Panc1 (cell line): ENCODE data around the gene BAD. TPM values are rescaled to one million over a fixed set of nuclear protein-coding genes. Genes with fewer than 3 reads are reported as not detected.

ENCODE experiments used
- ATAC-seq: fragments of 200-7000 bp; cut with Tn5 transposase; 2 replicates; pipeline ENCODE4 v1.9.1; 2020; ENCODE audit warnings: mild to moderate bottlenecking, moderate library complexity
- BruUV-seq: library from RNA; stranded (reverse); fragments of 400-500 nt; replicated peaks from 2 replicates; lab custom pipeline; 2021; lab: Mats Ljungman, UMichigan
- CTCF ChIA-PET: fragments of 300-600 bp; sonication (Branson Sonifier 250); formaldehyde crosslinking; loops from one replicate; lab custom pipeline; 2022; ENCODE audit warnings: antibody characterized with exemption; lab: Charles Lee
- POLR2A ChIA-PET: fragments of 300-600 bp; sonication (Branson Sonifier 250); formaldehyde crosslinking; loops from one replicate; lab custom pipeline; 2022; ENCODE audit warnings: antibody characterized with exemption; lab: Charles Lee
- DNase-seq: peaks from one replicate; pipeline ENCODE4 v3.0.0-alpha.2; 2010; ENCODE audit warnings: low read depth, low spot score
- H3K27ac ChIP-seq: 2 replicates; pipeline ENCODE4 v1.5.1; 2011; ENCODE audit warnings: mild to moderate bottlenecking, low read length, inconsistent platforms
- H3K27me3 ChIP-seq: fragments of 200-500 bp; sonication (Bioruptor generic); 2 replicates; pipeline ENCODE4 v1.6.0; 2014; ENCODE audit warnings: low read length, inconsistent platforms; ENCODE audit not compliant: control insufficient read depth, insufficient read depth
- H3K36me3 ChIP-seq: fragments of 200-500 bp; sonication (Bioruptor generic); 2 replicates; pipeline ENCODE4 v1.5.1; 2014; ENCODE audit warnings: inconsistent platforms, mild to moderate bottlenecking, low read length, moderate library complexity; ENCODE audit not compliant: control insufficient read depth, insufficient read depth
- H3K4me1 ChIP-seq: 2 replicates; pipeline ENCODE4 v1.5.1; 2011; ENCODE audit warnings: inconsistent platforms, mild to moderate bottlenecking, low read length, moderate library complexity; ENCODE audit not compliant: control insufficient read depth, insufficient read depth
- H3K4me3 ChIP-seq, 2 experiments: 2 replicates each; pipeline ENCODE4 v1.5.1; 2011 to 2012; ENCODE audit warnings: low read depth in 2 of 2, low read length in 2 of 2, mild to moderate bottlenecking in 2 of 2, inconsistent platforms in 1 of 2, moderate library complexity in 1 of 2
- H3K9me3 ChIP-seq: fragments of 200-500 bp; sonication (Bioruptor generic); 2 replicates; pipeline ENCODE4 v1.5.1; 2014; ENCODE audit warnings: low read depth, mild to moderate bottlenecking, inconsistent platforms, low read length, moderate library complexity; ENCODE audit not compliant: control insufficient read depth, insufficient read depth
- POLR2AphosphoS5 ChIP-seq: IDR thresholded peaks from 2 replicates; pipeline ENCODE4 v1.6.1; 2012; ENCODE audit warnings: mild to moderate bottlenecking, low read depth, low read length, moderate library complexity
- SIN3A ChIP-seq: IDR thresholded peaks from 2 replicates; pipeline ENCODE4 v1.6.1; 2012; ENCODE audit warnings: low read depth, mild to moderate bottlenecking, low read length, moderate library complexity, borderline replicate concordance; ENCODE audit not compliant: insufficient read depth
- TCF7L2 ChIP-seq: IDR thresholded peaks from 2 replicates; pipeline ENCODE4 v1.6.1; 2011; ENCODE audit warnings: mild to moderate bottlenecking, low read depth, low read length, inconsistent platforms
- in situ Hi-C: cut with HindIII; loops from 2 replicates; pipeline ENCODE4 v1.10.0; 2016; ENCODE audit warnings: low sequenced_read_pairs, low pct_unique_long_range_greater_than_20kb
- intact Hi-C: fragments of 100-400 bp; cut with micrococcal nuclease; formaldehyde crosslinking; loops from one replicate; pipeline ENCODE4 v1.10.0; 2022; ENCODE audit not compliant: unreplicated experiment
- total RNA-seq: library from RNA; stranded (reverse); gene quantifications from one replicate; pipeline ENCODE4 v1.2.1, GENCODE V29; 2021; ENCODE audit not compliant: unreplicated experiment
- TF ChIP-seq, protein P1 (sequence below), 2 experiments: IDR thresholded peaks; 2 replicates each; pipeline ENCODE4 v1.6.1; 2011 to 2012; ENCODE audit warnings: low read depth in 2 of 2, control low read depth in 1 of 2, low read length in 1 of 2, mild to moderate bottlenecking in 1 of 2, moderate library complexity in 1 of 2; ENCODE audit not compliant: insufficient read depth in 1 of 2
- TF ChIP-seq, protein P2 (sequence below): fragments of 450-650 bp; IDR thresholded peaks from 2 replicates; pipeline ENCODE4 v1.5.1; 2017; ENCODE audit warnings: mild to moderate bottlenecking

Gene BAD
- total RNA-seq, 1 experiment from 2014 or later: 77.7 TPM

DNA sequence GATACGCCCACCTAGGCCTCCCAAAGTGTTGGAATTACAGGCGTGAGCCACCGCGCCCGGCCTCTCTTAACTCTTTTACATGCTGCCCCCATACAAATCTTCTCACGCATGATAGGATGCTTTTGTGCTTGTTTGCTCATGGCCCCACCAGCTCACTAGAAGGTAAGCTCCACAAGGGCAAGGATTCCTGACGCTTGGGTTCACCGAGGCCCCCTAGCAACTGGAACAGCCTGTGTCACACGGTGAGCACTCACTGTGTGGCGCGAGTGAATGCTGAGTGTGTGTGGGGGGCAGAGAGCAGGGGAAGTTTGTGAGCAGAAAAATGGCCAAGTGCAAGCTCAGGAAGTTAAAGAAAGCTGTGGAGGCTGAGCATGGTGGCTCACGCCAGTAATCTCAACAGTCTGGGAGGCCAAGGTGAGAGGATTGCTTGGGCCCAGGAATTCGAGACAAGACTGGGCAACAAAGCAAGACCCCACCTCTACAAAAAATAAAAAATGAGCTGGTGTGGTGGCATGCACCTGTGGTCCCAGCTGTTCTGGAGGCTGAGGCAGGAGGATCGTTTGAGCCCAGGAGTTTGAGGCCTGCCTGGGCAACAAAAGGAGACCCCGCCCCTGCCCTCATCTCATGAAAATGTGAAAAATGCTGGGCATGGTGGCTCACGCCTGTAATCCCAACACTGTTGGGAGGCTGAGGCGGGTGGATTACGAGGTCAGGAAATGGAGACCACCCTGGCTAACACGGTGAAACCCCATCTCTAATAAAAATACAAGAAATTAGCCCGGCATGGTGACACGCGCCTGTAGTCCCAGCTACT is 2.3 kb downstream of the BAD start:
- ATAC-seq: no peak
- Histone ChIP-seq H3K4me1 (peaks cover 22% of the 10 kb centered on the region), H3K9me3 (no peaks in the 10 kb centered on the region), H3K36me3 (no peaks in the 10 kb centered on the region; the same call in 1 of the 2 replicates), H3K27me3 (no peaks in the 10 kb centered on the region), H3K27ac (no peak overlapping the region), H3K4me3 (no peak overlapping the region)
- no TSS peak for BruUV-seq
- CTCF ChIA-PET: interaction anchor here (0.7 kb wide), 1 partner anchor 67 kb away, joined by 6 read pairs; no protein-coding TSS in a partner anchor
- intact Hi-C loops: no loop called here
- in situ Hi-C loops: no loop called here
- TF ChIP-seq, protein P1, sequence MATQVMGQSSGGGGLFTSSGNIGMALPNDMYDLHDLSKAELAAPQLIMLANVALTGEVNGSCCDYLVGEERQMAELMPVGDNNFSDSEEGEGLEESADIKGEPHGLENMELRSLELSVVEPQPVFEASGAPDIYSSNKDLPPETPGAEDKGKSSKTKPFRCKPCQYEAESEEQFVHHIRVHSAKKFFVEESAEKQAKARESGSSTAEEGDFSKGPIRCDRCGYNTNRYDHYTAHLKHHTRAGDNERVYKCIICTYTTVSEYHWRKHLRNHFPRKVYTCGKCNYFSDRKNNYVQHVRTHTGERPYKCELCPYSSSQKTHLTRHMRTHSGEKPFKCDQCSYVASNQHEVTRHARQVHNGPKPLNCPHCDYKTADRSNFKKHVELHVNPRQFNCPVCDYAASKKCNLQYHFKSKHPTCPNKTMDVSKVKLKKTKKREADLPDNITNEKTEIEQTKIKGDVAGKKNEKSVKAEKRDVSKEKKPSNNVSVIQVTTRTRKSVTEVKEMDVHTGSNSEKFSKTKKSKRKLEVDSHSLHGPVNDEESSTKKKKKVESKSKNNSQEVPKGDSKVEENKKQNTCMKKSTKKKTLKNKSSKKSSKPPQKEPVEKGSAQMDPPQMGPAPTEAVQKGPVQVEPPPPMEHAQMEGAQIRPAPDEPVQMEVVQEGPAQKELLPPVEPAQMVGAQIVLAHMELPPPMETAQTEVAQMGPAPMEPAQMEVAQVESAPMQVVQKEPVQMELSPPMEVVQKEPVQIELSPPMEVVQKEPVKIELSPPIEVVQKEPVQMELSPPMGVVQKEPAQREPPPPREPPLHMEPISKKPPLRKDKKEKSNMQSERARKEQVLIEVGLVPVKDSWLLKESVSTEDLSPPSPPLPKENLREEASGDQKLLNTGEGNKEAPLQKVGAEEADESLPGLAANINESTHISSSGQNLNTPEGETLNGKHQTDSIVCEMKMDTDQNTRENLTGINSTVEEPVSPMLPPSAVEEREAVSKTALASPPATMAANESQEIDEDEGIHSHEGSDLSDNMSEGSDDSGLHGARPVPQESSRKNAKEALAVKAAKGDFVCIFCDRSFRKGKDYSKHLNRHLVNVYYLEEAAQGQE (IDR thresholded peaks at IDR 0.05; ENCODE audit: insufficient read depth in 1 of 2, low read depth in 2 of 2, low read length in 1 of 2): no peak
- no peak for DNase-seq
- POLR2A ChIA-PET: no interaction called here

DNA sequence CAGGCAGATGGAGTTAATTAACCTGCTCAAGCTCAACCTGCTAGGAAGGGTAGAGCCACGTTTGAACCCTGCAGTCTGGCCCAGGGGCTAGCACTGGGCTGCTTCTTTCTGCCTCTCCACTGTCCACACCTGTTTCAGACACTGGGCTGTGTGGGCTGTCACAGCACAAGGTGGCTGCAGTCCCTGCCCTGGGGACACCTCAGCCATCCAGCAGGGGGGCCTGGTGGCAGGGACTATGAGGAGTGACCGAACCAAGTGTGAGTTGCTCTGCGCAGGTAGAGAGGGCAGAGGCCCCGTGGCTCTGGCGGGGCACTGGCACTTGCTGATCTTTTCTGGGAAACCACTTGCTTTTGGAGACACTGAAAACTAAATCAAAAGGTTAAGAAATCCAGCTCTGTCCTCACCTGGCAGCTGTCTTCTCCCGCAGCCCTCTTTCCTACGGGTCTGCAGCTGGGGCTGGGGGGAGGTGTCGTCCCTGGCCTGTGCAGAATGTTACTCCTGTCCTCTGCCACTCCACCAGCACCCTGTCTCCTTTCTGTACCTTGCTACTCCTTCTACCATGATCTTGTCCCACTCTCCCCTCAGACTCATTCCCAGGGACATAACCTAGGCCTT is 5.8 kb downstream of the BAD start:
- TF ChIP-seq SIN3A: no peak
- TF ChIP-seq, protein P1 (IDR thresholded peaks at IDR 0.05; ENCODE audit: insufficient read depth in 1 of 2, low read depth in 2 of 2, low read length in 1 of 2): no peak
- TF ChIP-seq TCF7L2: no peak
- TF ChIP-seq, protein P2, sequence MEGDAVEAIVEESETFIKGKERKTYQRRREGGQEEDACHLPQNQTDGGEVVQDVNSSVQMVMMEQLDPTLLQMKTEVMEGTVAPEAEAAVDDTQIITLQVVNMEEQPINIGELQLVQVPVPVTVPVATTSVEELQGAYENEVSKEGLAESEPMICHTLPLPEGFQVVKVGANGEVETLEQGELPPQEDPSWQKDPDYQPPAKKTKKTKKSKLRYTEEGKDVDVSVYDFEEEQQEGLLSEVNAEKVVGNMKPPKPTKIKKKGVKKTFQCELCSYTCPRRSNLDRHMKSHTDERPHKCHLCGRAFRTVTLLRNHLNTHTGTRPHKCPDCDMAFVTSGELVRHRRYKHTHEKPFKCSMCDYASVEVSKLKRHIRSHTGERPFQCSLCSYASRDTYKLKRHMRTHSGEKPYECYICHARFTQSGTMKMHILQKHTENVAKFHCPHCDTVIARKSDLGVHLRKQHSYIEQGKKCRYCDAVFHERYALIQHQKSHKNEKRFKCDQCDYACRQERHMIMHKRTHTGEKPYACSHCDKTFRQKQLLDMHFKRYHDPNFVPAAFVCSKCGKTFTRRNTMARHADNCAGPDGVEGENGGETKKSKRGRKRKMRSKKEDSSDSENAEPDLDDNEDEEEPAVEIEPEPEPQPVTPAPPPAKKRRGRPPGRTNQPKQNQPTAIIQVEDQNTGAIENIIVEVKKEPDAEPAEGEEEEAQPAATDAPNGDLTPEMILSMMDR: no peak
- no peak for TF ChIP-seq POLR2AphosphoS5
- no TSS peak for BruUV-seq
- in situ Hi-C loops: no loop called here
- intact Hi-C loops: no loop called here
- Histone ChIP-seq H3K27me3 (no peaks in the 10 kb centered on the region), H3K36me3 (no peaks in the 10 kb centered on the region), H3K4me3 (no peak overlapping the region), H3K4me1 (peaks cover 5% of the 10 kb centered on the region), H3K9me3 (no peaks in the 10 kb centered on the region), H3K27ac (no peak overlapping the region)
- POLR2A ChIA-PET: interaction anchor here (0.6 kb wide), 1 partner anchor 74 kb away, joined by 4 read pairs; no protein-coding TSS in a partner anchor
- CTCF ChIA-PET: no interaction called here
- DNase-seq (no peak), ATAC-seq (no peak)
